ENCODE measurements around the gene HLCS. TPM values are rescaled to one million over a fixed set of nuclear protein-coding genes. Genes with fewer than 3 reads are reported as not detected.

HLCS gene
- total RNA-seq, 1 experiment from 2014 or later, result 12.7 TPM

DNA sequence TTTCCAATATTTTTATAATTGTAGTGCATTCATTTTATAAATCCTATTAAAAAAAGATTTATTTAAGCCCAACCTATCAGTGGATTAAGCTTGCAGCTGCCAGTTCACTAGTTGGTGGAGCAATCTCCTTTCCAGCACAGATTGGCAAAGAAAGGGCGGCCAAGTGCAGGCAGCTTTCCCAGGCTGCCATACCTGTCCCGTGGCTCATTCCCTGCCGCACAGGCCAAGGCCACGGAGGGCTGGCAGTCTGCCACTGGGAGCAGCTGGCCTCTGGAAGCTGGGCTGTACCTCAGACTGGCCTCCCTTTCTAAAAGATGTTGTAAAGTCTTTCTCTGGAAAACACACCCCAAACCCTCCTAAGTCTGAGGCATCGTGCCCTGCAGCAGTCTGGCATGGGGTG, 193.4 kb downstream of the HLCS start:
- TF ChIP-seq, protein P1, sequence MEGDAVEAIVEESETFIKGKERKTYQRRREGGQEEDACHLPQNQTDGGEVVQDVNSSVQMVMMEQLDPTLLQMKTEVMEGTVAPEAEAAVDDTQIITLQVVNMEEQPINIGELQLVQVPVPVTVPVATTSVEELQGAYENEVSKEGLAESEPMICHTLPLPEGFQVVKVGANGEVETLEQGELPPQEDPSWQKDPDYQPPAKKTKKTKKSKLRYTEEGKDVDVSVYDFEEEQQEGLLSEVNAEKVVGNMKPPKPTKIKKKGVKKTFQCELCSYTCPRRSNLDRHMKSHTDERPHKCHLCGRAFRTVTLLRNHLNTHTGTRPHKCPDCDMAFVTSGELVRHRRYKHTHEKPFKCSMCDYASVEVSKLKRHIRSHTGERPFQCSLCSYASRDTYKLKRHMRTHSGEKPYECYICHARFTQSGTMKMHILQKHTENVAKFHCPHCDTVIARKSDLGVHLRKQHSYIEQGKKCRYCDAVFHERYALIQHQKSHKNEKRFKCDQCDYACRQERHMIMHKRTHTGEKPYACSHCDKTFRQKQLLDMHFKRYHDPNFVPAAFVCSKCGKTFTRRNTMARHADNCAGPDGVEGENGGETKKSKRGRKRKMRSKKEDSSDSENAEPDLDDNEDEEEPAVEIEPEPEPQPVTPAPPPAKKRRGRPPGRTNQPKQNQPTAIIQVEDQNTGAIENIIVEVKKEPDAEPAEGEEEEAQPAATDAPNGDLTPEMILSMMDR (conservative IDR thresholded peaks at IDR 0.05), result no peak
- Histone ChIP-seq H2BK12ac (ENCODE audit: insufficient read length, low read depth, low read length) (no peak overlapping the region), H4K5ac (ENCODE audit: insufficient read length, low read depth, low read length) (no peak overlapping the region), H4K91ac (ENCODE audit: insufficient read length, low read depth, low read length) (no peak overlapping the region), H3T11ph (ENCODE audit: low read length) (no peak overlapping the region), H3K9me3 (ENCODE audit: control insufficient read depth, low read depth, low read length) (no peaks in the 10 kb centered on the region), H3K9ac (ENCODE audit: extremely low read depth, insufficient read length, low read length) (no peak overlapping the region), H2AK5ac (ENCODE audit: insufficient read length, low read length) (no peak overlapping the region), H3K4ac (ENCODE audit: low read depth, low read length) (no peak overlapping the region), H3K79me2 (ENCODE audit: insufficient read depth, low read length) (no peaks in the 10 kb centered on the region), H4K8ac (replicated peaks; ENCODE audit: insufficient read length, low read depth, low read length) (no peak overlapping the region), H2BK15ac (ENCODE audit: low read depth, low read length) (no peak overlapping the region), H3K79me1 (ENCODE audit: insufficient read depth, low read depth, low read length, poor library complexity, severe bottlenecking) (no peaks in the 10 kb centered on the region), H3K56ac (ENCODE audit: insufficient read length, low read depth, low read length) (no peak overlapping the region), H3K23ac (ENCODE audit: insufficient read length, low read depth, low read length) (no peak overlapping the region), H3K27ac (ENCODE audit: insufficient read length, low read depth, low read length) (no peak overlapping the region), H2BK20ac (ENCODE audit: low read depth, low read length, poor library complexity, severe bottlenecking) (no peak overlapping the region), H2BK5ac (ENCODE audit: insufficient read length, low read length) (no peak overlapping the region), H3K4me1 (ENCODE audit: insufficient read depth, low read length) (no peaks in the 10 kb centered on the region; the same call in 1 of the 2 replicates), H4K20me1 (ENCODE audit: control insufficient read depth, insufficient read depth, insufficient read length) (no peaks in the 10 kb centered on the region), H3K23me2 (ENCODE audit: insufficient read length, low read depth, low read length, poor library complexity, severe bottlenecking) (no peaks in the 10 kb centered on the region), H2AFZ (ENCODE audit: low read length) (no peak overlapping the region), H2BK120ac (ENCODE audit: low read depth, low read length, poor library complexity, severe bottlenecking) (no peak overlapping the region), H3K27me3 (ENCODE audit: insufficient read depth, low read length) (no peaks in the 10 kb centered on the region), H3K4me2 (ENCODE audit: insufficient read depth, insufficient read length, low read length) (no peak overlapping the region), H3K14ac (ENCODE audit: insufficient read depth, low read length) (no peak overlapping the region; the same call in 1 of the 2 replicates), H3K18ac (ENCODE audit: insufficient read length, low read depth, low read length) (no peak overlapping the region)
- Mint-ChIP-seq H3K4me1 (peaks cover 8% of the 10 kb centered on the region in 2 experiments), H3K27ac (no peak overlapping the region), H3K9me3 (no peaks in the 10 kb centered on the region), H3K27me3 (ENCODE audit: low read depth) (no peaks in the 10 kb centered on the region), H3K4me3 (no peak overlapping the region), H3K36me3 (ENCODE audit: insufficient read depth in 1 of 3, low read depth in 3 of 3) (no peaks in the 10 kb centered on the region)
- WGBS (ENCODE audit: extremely low coverage, insufficient read length, low lambda C conversion rate), result no CpG with 5 or more reads among the region's 5 CpGs
- no peak for DNase-seq

Data from H9 (cell line).